Mesothelial cell of epicardium (in vitro differentiated cells): Measurements from ENCODE around the gene CLDN20. TPM values are rescaled to one million over a fixed set of nuclear protein-coding genes. Genes with fewer than 3 reads are reported as not detected.
"Not testable (repeated sequence)": the region's sequence is repeated elsewhere in the genome, so short reads cannot be mapped to it uniquely, and the experiment has no call there.

Experiments
- DNase-seq, 2 experiments: peaks; one replicate each; pipeline ENCODE4 v3.0.0; 2021; ENCODE audit warnings: low spot score in 2 of 2; ENCODE audit not compliant: unreplicated experiment in 2 of 2
- H3K27ac Mint-ChIP-seq: 2 replicates; pipeline ENCODE4 v1.8.0; 2021; ENCODE audit warnings: mixed read lengths
- H3K27me3 Mint-ChIP-seq: 2 replicates; pipeline ENCODE4 v1.8.0; 2021; ENCODE audit warnings: low read depth, mixed read lengths
- H3K36me3 Mint-ChIP-seq: 2 replicates; pipeline ENCODE4 v1.8.0; 2021; ENCODE audit warnings: mixed read lengths
- H3K4me1 Mint-ChIP-seq: 2 replicates; pipeline ENCODE4 v1.8.0; 2021; ENCODE audit warnings: mixed read lengths
- H3K4me3 Mint-ChIP-seq: 2 replicates; pipeline ENCODE4 v1.8.0; 2021; ENCODE audit warnings: mild to moderate bottlenecking, moderate library complexity, mixed read lengths
- H3K9me3 Mint-ChIP-seq: 2 replicates; pipeline ENCODE4 v1.8.0; 2021; ENCODE audit warnings: mixed read lengths
- total RNA-seq: library from RNA; stranded (reverse); gene quantifications from 3 replicates; pipeline ENCODE4 v1.2.1, GENCODE V29; 2021
- TF ChIP-seq, protein P1 (sequence below): fragments of 200-600 bp; sonication (generic); IDR thresholded peaks from one replicate; pipeline ENCODE4 v1.5.0; 2021; ENCODE audit warnings: antibody characterized with exemption; ENCODE audit not compliant: unreplicated experiment

The CLDN20 gene
- total RNA-seq, 1 donor from 2014 or later, result not detected

DNA sequence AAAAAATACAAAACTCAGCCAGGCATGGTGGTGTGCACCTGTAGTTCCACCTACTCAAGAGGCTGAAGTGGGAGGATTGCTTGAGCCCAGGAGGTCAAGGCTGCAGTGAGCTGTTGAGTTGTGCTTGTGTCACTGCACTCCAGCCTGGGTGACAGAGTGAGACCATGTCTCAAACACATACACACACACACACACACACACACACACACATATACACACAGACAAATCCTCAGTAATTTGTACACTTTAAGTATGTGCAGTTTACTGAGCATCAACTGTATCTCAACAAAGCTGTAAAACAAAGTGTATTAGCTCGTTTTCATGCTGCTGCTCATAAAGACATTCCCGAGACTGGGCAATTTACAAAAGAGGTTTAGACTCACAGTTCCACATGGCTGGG is 43.1 kb downstream of the CLDN20 start:
- H3K9me3 Mint-ChIP-seq, result no peaks in the 10 kb centered on the region
- no peak overlapping the region for H3K4me3 Mint-ChIP-seq
- DNase-seq, result no peak
- TF ChIP-seq, protein P1, sequence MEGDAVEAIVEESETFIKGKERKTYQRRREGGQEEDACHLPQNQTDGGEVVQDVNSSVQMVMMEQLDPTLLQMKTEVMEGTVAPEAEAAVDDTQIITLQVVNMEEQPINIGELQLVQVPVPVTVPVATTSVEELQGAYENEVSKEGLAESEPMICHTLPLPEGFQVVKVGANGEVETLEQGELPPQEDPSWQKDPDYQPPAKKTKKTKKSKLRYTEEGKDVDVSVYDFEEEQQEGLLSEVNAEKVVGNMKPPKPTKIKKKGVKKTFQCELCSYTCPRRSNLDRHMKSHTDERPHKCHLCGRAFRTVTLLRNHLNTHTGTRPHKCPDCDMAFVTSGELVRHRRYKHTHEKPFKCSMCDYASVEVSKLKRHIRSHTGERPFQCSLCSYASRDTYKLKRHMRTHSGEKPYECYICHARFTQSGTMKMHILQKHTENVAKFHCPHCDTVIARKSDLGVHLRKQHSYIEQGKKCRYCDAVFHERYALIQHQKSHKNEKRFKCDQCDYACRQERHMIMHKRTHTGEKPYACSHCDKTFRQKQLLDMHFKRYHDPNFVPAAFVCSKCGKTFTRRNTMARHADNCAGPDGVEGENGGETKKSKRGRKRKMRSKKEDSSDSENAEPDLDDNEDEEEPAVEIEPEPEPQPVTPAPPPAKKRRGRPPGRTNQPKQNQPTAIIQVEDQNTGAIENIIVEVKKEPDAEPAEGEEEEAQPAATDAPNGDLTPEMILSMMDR, result no peak
- peaks cover 25% of the 10 kb centered on the region for H3K36me3 Mint-ChIP-seq
- H3K27ac Mint-ChIP-seq, result no peak overlapping the region
- peaks cover 12% of the 10 kb centered on the region for H3K4me1 Mint-ChIP-seq
- H3K27me3 Mint-ChIP-seq, result no peaks in the 10 kb centered on the region

DNA sequence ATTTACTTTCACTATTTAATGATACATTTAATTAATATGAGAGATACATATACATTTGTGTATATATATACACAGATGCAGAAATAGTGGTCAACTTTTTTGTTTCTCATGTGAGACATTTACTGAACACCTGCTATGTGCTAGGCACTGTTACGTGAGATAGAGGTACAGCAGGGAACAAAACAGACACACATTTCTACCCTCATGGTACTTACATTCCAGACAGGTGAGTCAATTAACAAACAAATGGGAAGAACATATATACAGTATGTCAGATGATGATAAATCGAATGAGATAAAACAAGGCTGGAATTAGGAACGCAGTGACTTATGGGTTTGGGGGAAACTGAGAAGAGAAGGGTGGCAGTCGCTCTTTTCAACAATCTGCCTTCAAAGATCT is 45.3 kb downstream of the CLDN20 start:
- Mint-ChIP-seq H3K27me3 (no peaks in the 10 kb centered on the region), H3K4me1 (peaks cover 19% of the 10 kb centered on the region), H3K27ac (no peak overlapping the region), H3K4me3 (no peak overlapping the region), H3K9me3 (no peaks in the 10 kb centered on the region), H3K36me3 (peaks cover 18% of the 10 kb centered on the region)
- DNase-seq, result no peak
- TF ChIP-seq, protein P1, result no peak

DNA sequence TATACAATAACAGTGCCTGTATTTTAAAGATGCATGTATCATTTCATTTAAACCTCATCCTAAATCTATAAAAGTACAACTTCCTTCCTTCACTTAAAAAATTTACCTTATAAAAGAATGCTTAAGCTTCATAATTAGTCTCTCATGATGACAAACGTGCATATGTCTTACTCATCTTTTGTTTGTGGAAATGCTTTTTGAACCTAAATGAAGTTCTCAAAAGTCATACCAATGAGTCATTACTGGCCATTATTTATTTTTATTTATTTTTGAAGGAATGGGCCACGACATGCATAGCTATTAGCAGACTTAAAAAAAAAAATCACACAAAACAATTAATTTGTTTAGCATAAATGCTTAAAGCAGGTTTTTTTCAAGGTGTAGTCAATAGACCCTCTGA is 46.8 kb downstream of the CLDN20 start:
- Mint-ChIP-seq H3K27ac (peak overlapping the region; percentile 76), H3K27me3 (no peaks in the 10 kb centered on the region), H3K4me1 (peaks cover 28% of the 10 kb centered on the region), H3K4me3 (no peak overlapping the region), H3K9me3 (no peaks in the 10 kb centered on the region), H3K36me3 (peaks cover 12% of the 10 kb centered on the region)
- no peak for DNase-seq
- TF ChIP-seq, protein P1, result no peak

DNA sequence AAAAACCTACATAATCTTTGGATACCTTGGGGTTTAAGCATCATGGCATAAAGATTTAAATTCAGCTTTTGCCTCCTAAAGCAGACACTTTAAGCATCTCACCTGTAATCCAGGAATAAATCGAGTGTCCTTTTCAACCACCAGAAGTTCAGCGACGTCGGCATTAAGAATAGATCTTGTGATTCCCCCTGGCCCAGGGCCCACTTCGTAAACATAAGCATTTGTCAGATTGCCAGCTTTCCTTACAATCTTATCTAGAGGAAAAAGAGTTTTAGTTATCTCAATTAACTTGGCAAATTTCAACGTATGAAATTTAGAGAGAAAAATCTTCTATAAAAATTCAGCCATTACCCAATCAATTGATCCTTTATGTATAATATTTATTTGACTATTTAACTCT is 47.3 kb downstream of the CLDN20 start:
- Mint-ChIP-seq H3K27ac (peak overlapping the region; percentile 44), H3K4me1 (peaks cover 28% of the 10 kb centered on the region), H3K36me3 (peaks cover 12% of the 10 kb centered on the region), H3K27me3 (no peaks in the 10 kb centered on the region), H3K4me3 (no peak overlapping the region), H3K9me3 (no peaks in the 10 kb centered on the region)
- no peak for DNase-seq
- TF ChIP-seq, protein P1, result no peak

DNA sequence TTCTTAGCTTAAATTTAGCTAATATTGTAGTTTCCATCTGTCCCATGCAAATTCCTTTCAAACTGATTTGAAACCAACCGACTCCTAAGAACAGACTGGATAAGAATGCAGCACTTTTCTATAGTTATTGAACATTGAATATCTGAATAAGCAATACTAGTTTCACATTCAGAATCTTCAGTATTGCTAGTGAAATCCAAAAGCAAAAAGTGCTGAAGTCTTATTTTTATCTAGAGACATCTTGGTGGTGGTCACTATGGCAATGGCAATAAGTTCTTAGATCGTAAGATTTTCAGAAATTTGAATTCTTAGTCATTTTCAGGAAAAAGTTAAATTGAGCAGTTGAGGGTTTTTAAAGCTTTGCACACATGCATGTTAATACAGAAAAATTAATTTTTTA is 47.8 kb downstream of the CLDN20 start:
- H3K36me3 Mint-ChIP-seq, result peaks cover 8% of the 10 kb centered on the region
- DNase-seq, result no peak
- no peaks in the 10 kb centered on the region for H3K27me3 Mint-ChIP-seq
- H3K4me1 Mint-ChIP-seq, result peaks cover 28% of the 10 kb centered on the region
- H3K27ac Mint-ChIP-seq, result no peak overlapping the region
- TF ChIP-seq, protein P1, result no peak
- no peak overlapping the region for H3K4me3 Mint-ChIP-seq
- no peaks in the 10 kb centered on the region for H3K9me3 Mint-ChIP-seq

DNA sequence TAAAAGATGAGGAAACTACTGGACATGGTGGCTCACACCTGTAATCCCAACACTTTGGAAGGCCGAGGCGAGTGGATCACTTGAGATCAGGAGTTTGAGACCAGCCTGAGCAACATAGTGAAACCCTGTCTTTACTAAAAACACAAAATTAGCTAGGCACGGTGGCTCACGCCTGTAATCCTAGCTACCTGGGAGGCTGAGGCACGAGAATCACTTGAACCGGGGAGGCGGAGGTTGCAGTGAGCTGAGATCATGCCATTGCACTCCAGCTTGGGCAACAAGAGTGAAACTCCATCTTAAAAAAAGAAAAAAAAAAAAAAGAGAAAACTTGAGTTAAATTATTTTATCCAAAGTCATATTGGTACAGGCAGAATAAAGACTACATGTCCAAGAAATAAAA is 49.1 kb downstream of the CLDN20 start:
- H3K9me3 Mint-ChIP-seq, H3K27ac Mint-ChIP-seq, H3K27me3 Mint-ChIP-seq, DNase-seq, H3K36me3 Mint-ChIP-seq: not testable (repeated sequence)
- peak overlapping the region; percentile 99 for H3K4me3 Mint-ChIP-seq
- peaks cover 28% of the 10 kb centered on the region for H3K4me1 Mint-ChIP-seq
